Activated CD8-positive, alpha-beta memory T cell treated with anti-CD3 and anti-CD28 coated beads for 36 hours (primary cell): ENCODE results near the gene RTL10. TPM values are rescaled to one million over a fixed set of nuclear protein-coding genes. Genes with fewer than 3 reads are reported as not detected.

Experiments
- CTCF ChIA-PET: fragments of 350-600 bp; sonication (Branson Sonifier 250); formaldehyde crosslinking; loops from one replicate; lab custom pipeline; 2021; ENCODE audit warnings: antibody characterized with exemption; lab: Charles Lee
- POLR2A ChIA-PET: fragments of 350-600 bp; sonication (Branson Sonifier 250); formaldehyde crosslinking; loops from one replicate; lab custom pipeline; 2021; ENCODE audit warnings: antibody characterized with exemption; lab: Charles Lee
- total RNA-seq, 2 experiments: library from RNA; stranded (reverse); gene quantifications; one replicate each; pipeline ENCODE4 v1.2.3, GENCODE V29; 2021

Gene RTL10
- total RNA-seq, 2 experiments from 2014 or later = 17.9 to 20.6 TPM

- CTCF ChIA-PET = interaction anchor here (1.1 to 2.3 kb wide), 3 partner anchors 21 to 123 kb away, joined by 4 to 6 read pairs (median 5); no protein-coding TSS in a partner anchor
- POLR2A ChIA-PET = interaction anchor here (0.5 to 3.6 kb wide), 2 partner anchors 11 to 38 kb away, joined by 4 to 35 read pairs; no protein-coding TSS in a partner anchor
These were observed 1.4 kb downstream of the RTL10 start for GRCh38 chr22:19853058-19853878.

GRCh38 chr22:19852177-19852781, 2.4 kb downstream of the RTL10 start:
- CTCF ChIA-PET = interaction anchor here (1.8 kb wide), 1 partner anchor 20 kb away, joined by 6 read pairs; no protein-coding TSS in a partner anchor
- POLR2A ChIA-PET = no interaction called here

- ChIA-PET POLR2A (no interaction called here), CTCF (interaction anchor here (1.7 to 1.8 kb wide), 2 partner anchors 19 to 121 kb away, joined by 6 read pairs; no protein-coding TSS in a partner anchor)
These were observed 3.1 kb downstream of the RTL10 start for GRCh38 chr22:19851291-19852176.

- ChIA-PET POLR2A (no interaction called here), CTCF (interaction anchor here (1.7 kb wide), 1 partner anchor 120 kb away, joined by 6 read pairs; no protein-coding TSS in a partner anchor)
These were observed 3.9 kb downstream of the RTL10 start for GRCh38 chr22:19850763-19851109.

- ChIA-PET CTCF (interaction anchor here (1.6 to 1.7 kb wide), 2 partner anchors 60 to 119 kb away, joined by 4 to 6 read pairs; no protein-coding TSS in a partner anchor), POLR2A (interaction anchor here (0.9 to 1.1 kb wide), 2 partner anchors 42 to 120 kb away, joined by 3 read pairs; no protein-coding TSS in a partner anchor)
These were observed 4.6 kb downstream of the RTL10 start for GRCh38 chr22:19849835-19850762.

- ChIA-PET CTCF (interaction anchor here (0.7 to 1.6 kb wide), 3 partner anchors 16 to 93 kb away, joined by 3 to 4 read pairs (median 4); no protein-coding TSS in a partner anchor), POLR2A (interaction anchor here (0.9 to 1.1 kb wide), 2 partner anchors 43 to 118 kb away, joined by 3 read pairs; no protein-coding TSS in a partner anchor)
These were observed 6.1 kb downstream of the RTL10 start for GRCh38 chr22:19848298-19849224.

GRCh38 chr22:19847345-19847632, 7.4 kb downstream of the RTL10 start:
- CTCF ChIA-PET = no interaction called here
- POLR2A ChIA-PET = no interaction called here

- ChIA-PET CTCF (no interaction called here), POLR2A (no interaction called here)
These were observed 7.9 kb downstream of the RTL10 start for GRCh38 chr22:19846620-19847344.

- CTCF ChIA-PET = no interaction called here
- POLR2A ChIA-PET = no interaction called here
These were observed 9.5 kb downstream of the RTL10 start for GRCh38 chr22:19845054-19845722.

- POLR2A ChIA-PET = no interaction called here
These were observed 10.2 kb downstream of the RTL10 start for GRCh38 chr22:19844377-19845053.

GRCh38 chr22:19843857-19844376, 10.8 kb downstream of the RTL10 start:
- ChIA-PET POLR2A (no interaction called here), CTCF (no interaction called here)

More at GRCh38 chr22:19844377-19845053, 10.2 kb downstream of the RTL10 start:
- CTCF ChIA-PET = no interaction called here

- POLR2A ChIA-PET = no interaction called here
- CTCF ChIA-PET = no interaction called here
These were observed 11.4 kb downstream of the RTL10 start for GRCh38 chr22:19843107-19843856.

GRCh38 chr22:19842393-19843106, 12.1 kb downstream of the RTL10 start:
- ChIA-PET CTCF (no interaction called here), POLR2A (no interaction called here)
